GM12878 (cell line): ENCODE data around the gene SF3B5. TPM values are rescaled to one million over a fixed set of nuclear protein-coding genes. Genes with fewer than 3 reads are reported as not detected.
A peak's percentile ranks its signal among the peaks of the same experiment; 100 is the strongest.
"Not testable (repeated sequence)": the region's sequence is repeated elsewhere in the genome, so short reads cannot be mapped to it uniquely, and the experiment has no call there.

Experiments
- ATAC-seq: fragments of 200-7000 bp; cut with Tn5 transposase; 3 replicates; pipeline ENCODE4 v1.9.1; 2020; ENCODE audit warnings: mild to moderate bottlenecking, moderate library complexity
- BruUV-seq: library from RNA; stranded (reverse); fragments of 400-500 nt; replicated peaks from 2 replicates; lab custom pipeline; 2021; lab: Mats Ljungman, UMichigan
- CTCF ChIA-PET: fragments of 300-600 bp; sonication (Branson Sonifier 250); formaldehyde crosslinking; extraction: SDS; loops from one replicate; lab custom pipeline; 2021; ENCODE audit warnings: inconsistent platforms; lab: Yijun Ruan, JAX
- POLR2A ChIA-PET: fragments of 350-600 bp; formaldehyde crosslinking; extraction: SDS; loops from one replicate; lab custom pipeline; 2021; ENCODE audit warnings: inconsistent platforms; lab: Charles Lee
- RAD21 ChIA-PET: fragments of 300-600 bp; sonication (Branson Sonifier 250); formaldehyde crosslinking; loops from one replicate; lab custom pipeline; 2023; ENCODE audit warnings: antibody characterized with exemption; ENCODE audit not compliant: unreplicated experiment; lab: Charles Lee
- SMC1A ChIA-PET: fragments of 300-600 bp; sonication (Branson Sonifier 250); formaldehyde crosslinking; loops from one replicate; lab custom pipeline; 2023; ENCODE audit not compliant: unreplicated experiment, uncharacterized antibody; lab: Charles Lee
- DNase-seq: peaks from one replicate; pipeline ENCODE4 v3.0.0-alpha.2; 2011; ENCODE audit warnings: low read depth, low spot score
- FAIRE-seq: peaks from 3 replicates; lab custom pipeline; 2011; peaks lifted over from hg19 to GRCh38; lab: Jason Lieb, UNC
- H2AFZ ChIP-seq: 2 replicates; pipeline ENCODE4 v1.6.0; 2011; ENCODE audit warnings: low read depth, low read length, control low read depth; ENCODE audit not compliant: control insufficient read depth
- H3K27ac ChIP-seq: 2 replicates; pipeline ENCODE4 v1.5.1; 2011; ENCODE audit warnings: control low read depth; ENCODE audit not compliant: control insufficient read depth, insufficient read depth
- H3K27me3 ChIP-seq, 2 experiments: replicated peaks in 1 of 2; 2 replicates each; pipeline versions ENCODE4 v1.6.0 to v1.6.1; 2011; ENCODE audit warnings: low read length in 1 of 2; ENCODE audit not compliant: control insufficient read depth in 2 of 2, insufficient read depth in 2 of 2
- H3K36me3 ChIP-seq, 2 experiments: 2 replicates each; pipeline ENCODE4 v1.5.1; 2011; ENCODE audit warnings: low read length in 1 of 2; ENCODE audit not compliant: control insufficient read depth in 2 of 2, insufficient read depth in 2 of 2
- H3K4me1 ChIP-seq: 2 replicates; pipeline ENCODE4 v1.6.1; 2011; ENCODE audit warnings: mild to moderate bottlenecking, low read length, moderate library complexity, mixed read lengths; ENCODE audit not compliant: control insufficient read depth, insufficient read depth
- H3K4me2 ChIP-seq: 2 replicates; pipeline ENCODE4 v1.6.0; 2011; ENCODE audit warnings: control low read depth; ENCODE audit not compliant: control insufficient read depth, insufficient read depth
- H3K4me3 ChIP-seq: fragments of 200-600 bp; sonication (generic); 2 replicates; pipeline ENCODE4 v1.5.1; 2016
- H3K79me2 ChIP-seq: 2 replicates; pipeline ENCODE4 v1.6.0; 2011; ENCODE audit warnings: low read length; ENCODE audit not compliant: control insufficient read depth, insufficient read depth
- H3K9ac ChIP-seq: 2 replicates; pipeline ENCODE4 v1.8.0; 2011; ENCODE audit warnings: low read length, control low read depth, mixed read lengths; ENCODE audit not compliant: control insufficient read depth, insufficient read depth
- H3K9me3 ChIP-seq: replicated peaks from 3 replicates; pipeline ENCODE4 v1.5.1; 2011; ENCODE audit warnings: mild to moderate bottlenecking, low read length; ENCODE audit not compliant: control insufficient read depth, insufficient read depth
- H4K20me1 ChIP-seq: 2 replicates; pipeline ENCODE4 v1.6.0; 2011; ENCODE audit not compliant: control insufficient read depth, insufficient read depth
- ATF7 ChIP-seq: fragments of 450-650 bp; IDR thresholded peaks from 2 replicates; pipeline ENCODE4 v1.6.1; 2016; ENCODE audit warnings: low read depth, mild to moderate bottlenecking
- CREB1 ChIP-seq: IDR thresholded peaks from 2 replicates; pipeline ENCODE4 v1.6.1; 2012; ENCODE audit warnings: low read depth, mild to moderate bottlenecking, inconsistent platforms
- CREM ChIP-seq: IDR thresholded peaks from 2 replicates; pipeline ENCODE4 v1.6.1; 2014; ENCODE audit warnings: antibody characterized with exemption, low read depth
- NR2C1 ChIP-seq: fragments of 450-650 bp; IDR thresholded peaks from 2 replicates; pipeline ENCODE4 v1.6.1; 2017; ENCODE audit warnings: antibody characterized with exemption, mild to moderate bottlenecking, moderate library complexity
- POU2F2 ChIP-seq: IDR thresholded peaks from 3 replicates; pipeline ENCODE4 v1.6.1; 2011; ENCODE audit warnings: low read depth, mild to moderate bottlenecking, low read length, borderline replicate concordance
- RUNX3 ChIP-seq: IDR thresholded peaks from 2 replicates; pipeline ENCODE4 v1.6.1; 2012; ENCODE audit warnings: low read length, inconsistent platforms
- WGBS: methylation state at CpG from one replicate; pipeline ENCODE4 v1.1.6; 2016; ENCODE audit warnings: low lambda C conversion rate; ENCODE audit not compliant: insufficient replicate concordance, insufficient coverage; ENCODE audit errors: missing lambda C conversion rate; 5-methylcytosine and 5-hydroxymethylcytosine counted together
- in situ Hi-C: fragments of 300-500 bp; cut with MboI; formaldehyde crosslinking; loops from 9 replicates; pipeline ENCODE4 v1.14.3; 2018; ENCODE audit warnings: mixed read lengths
- intact Hi-C: fragments of 100-400 bp; cut with micrococcal nuclease; formaldehyde crosslinking; loops from one replicate; pipeline ENCODE4 v1.14.2; 2022; ENCODE audit not compliant: unreplicated experiment
- polyA plus RNA-seq, 11 experiments: library from polyadenylated mRNA; depleted of rRNA in 4 of 11; unstranded in 6 of 11; stranded (reverse) in 5 of 11; fragments of >200 nt; fragmentation: Nextera tagmentation in 4 of 11; fragmentation: Illumina TruSeq in 1 of 11; extraction: Ambion mirVana in 4 of 11; extraction: Trizol in 1 of 11; gene quantifications; 1 replicate in 1 of 11; 2 replicates in 10 of 11; pipeline versions ENCODE4 v1.2.1 to v1.2.3, GENCODE V29; 2011 to 2016; ENCODE audit warnings: inconsistent platforms in 2 of 11, missing spikeins in 2 of 11, low read depth in 1 of 11
- total RNA-seq, 4 experiments: library from RNA; depleted of rRNA in 3 of 4; stranded (reverse); fragments of >200 nt in 3 of 4; fragmentation: Illumina TruSeq in 1 of 4; extraction: Trizol in 1 of 4; gene quantifications; 2 replicates each; pipeline versions ENCODE4 v1.2.1 to v1.2.3, GENCODE V29; 2013 to 2021
- TF ChIP-seq, protein P1 (sequence below): fragments of 450-650 bp; IDR thresholded peaks from 2 replicates; pipeline ENCODE4 v1.6.1; 2017; ENCODE audit warnings: low read depth, mild to moderate bottlenecking, moderate library complexity
- TF ChIP-seq, protein P2 (sequence below): fragments of 450-650 bp; IDR thresholded peaks from 2 replicates; pipeline ENCODE4 v1.6.1; 2017; ENCODE audit warnings: mild to moderate bottlenecking
- TF ChIP-seq, protein P3 (sequence below): IDR thresholded peaks from 2 replicates; pipeline ENCODE4 v1.6.1; 2012; ENCODE audit warnings: low read length, inconsistent platforms

SF3B5 gene
- total and polyA plus RNA-seq, 10 of the 15 experiments (the other 5 are each of a cell fraction or from before 2014, with no cell fraction given) = 220 to 864 (median 341) TPM

DNA sequence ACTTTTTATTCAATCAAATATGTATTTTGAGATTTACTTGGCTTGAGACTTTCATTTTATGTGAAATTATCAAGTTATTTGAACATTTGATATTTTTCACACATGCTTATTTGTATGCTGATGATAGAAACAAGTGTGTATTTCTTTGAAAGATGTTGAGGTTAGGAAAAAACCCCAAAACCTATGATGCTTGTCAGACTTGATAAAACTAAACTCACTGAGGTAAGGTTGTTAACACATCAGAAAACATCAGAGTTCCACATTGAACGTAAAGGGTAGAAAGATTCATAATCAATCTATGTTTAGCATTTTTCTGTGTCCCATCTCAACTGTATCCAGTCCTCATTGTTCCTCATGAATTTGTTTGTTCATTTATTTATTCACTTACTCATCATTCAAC lies 12.2 kb downstream of the SF3B5 start:
- H3K9ac ChIP-seq = no peak overlapping the region
- DNase-seq (no peak), FAIRE-seq (peak; percentile 27), ATAC-seq (peak; percentile 83)
- no TSS peak for BruUV-seq
- intact Hi-C loops = no loop called here
- POLR2A ChIA-PET = interaction anchor here (3.2 kb wide), 1 partner anchor 19 kb away, joined by 9 read pairs; no protein-coding TSS in a partner anchor
- H3K9me3 ChIP-seq = no peaks in the 10 kb centered on the region
- 0 out of 2 replicates have a peak overlapping the region, but pooled peaks have one; percentile 25 for H3K4me2 ChIP-seq
- TF ChIP-seq, protein P1, sequence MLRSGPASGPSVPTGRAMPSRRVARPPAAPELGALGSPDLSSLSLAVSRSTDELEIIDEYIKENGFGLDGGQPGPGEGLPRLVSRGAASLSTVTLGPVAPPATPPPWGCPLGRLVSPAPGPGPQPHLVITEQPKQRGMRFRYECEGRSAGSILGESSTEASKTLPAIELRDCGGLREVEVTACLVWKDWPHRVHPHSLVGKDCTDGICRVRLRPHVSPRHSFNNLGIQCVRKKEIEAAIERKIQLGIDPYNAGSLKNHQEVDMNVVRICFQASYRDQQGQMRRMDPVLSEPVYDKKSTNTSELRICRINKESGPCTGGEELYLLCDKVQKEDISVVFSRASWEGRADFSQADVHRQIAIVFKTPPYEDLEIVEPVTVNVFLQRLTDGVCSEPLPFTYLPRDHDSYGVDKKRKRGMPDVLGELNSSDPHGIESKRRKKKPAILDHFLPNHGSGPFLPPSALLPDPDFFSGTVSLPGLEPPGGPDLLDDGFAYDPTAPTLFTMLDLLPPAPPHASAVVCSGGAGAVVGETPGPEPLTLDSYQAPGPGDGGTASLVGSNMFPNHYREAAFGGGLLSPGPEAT = peak; percentile 28; the same call in 1 of the 2 replicates
- TF ChIP-seq NR2C1 (no peak), POU2F2 (no peak), CREM (peak; percentile 9; the same call in 1 of the 2 replicates), CREB1 (0 out of 2 replicates have a peak, but pooled peaks have one; percentile 45), ATF7 (peak; percentile 39; the same call in 1 of the 2 replicates), RUNX3 (peak; percentile 57)
- TF ChIP-seq, protein P2, sequence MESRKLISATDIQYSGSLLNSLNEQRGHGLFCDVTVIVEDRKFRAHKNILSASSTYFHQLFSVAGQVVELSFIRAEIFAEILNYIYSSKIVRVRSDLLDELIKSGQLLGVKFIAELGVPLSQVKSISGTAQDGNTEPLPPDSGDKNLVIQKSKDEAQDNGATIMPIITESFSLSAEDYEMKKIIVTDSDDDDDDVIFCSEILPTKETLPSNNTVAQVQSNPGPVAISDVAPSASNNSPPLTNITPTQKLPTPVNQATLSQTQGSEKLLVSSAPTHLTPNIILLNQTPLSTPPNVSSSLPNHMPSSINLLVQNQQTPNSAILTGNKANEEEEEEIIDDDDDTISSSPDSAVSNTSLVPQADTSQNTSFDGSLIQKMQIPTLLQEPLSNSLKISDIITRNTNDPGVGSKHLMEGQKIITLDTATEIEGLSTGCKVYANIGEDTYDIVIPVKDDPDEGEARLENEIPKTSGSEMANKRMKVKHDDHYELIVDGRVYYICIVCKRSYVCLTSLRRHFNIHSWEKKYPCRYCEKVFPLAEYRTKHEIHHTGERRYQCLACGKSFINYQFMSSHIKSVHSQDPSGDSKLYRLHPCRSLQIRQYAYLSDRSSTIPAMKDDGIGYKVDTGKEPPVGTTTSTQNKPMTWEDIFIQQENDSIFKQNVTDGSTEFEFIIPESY = no peak
- TF ChIP-seq, protein P3, sequence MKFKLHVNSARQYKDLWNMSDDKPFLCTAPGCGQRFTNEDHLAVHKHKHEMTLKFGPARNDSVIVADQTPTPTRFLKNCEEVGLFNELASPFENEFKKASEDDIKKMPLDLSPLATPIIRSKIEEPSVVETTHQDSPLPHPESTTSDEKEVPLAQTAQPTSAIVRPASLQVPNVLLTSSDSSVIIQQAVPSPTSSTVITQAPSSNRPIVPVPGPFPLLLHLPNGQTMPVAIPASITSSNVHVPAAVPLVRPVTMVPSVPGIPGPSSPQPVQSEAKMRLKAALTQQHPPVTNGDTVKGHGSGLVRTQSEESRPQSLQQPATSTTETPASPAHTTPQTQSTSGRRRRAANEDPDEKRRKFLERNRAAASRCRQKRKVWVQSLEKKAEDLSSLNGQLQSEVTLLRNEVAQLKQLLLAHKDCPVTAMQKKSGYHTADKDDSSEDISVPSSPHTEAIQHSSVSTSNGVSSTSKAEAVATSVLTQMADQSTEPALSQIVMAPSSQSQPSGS = 0 out of 2 replicates have a peak, but pooled peaks have one; percentile 24
- H2AFZ ChIP-seq = no peak overlapping the region; the same call in 1 of the 2 replicates
- WGBS = 0% methylated on average over 1 of the region's 1 CpG
- H4K20me1 ChIP-seq = no peaks in the 10 kb centered on the region
- RAD21 ChIA-PET = interaction anchor here (0.7 to 1.0 kb wide), 2 partner anchors 143 to 1939 kb away, joined by 3 read pairs; no protein-coding TSS in a partner anchor
- H3K27me3 ChIP-seq = no peaks in the 10 kb centered on the region
- peaks cover 7% of the 10 kb centered on the region for H3K4me1 ChIP-seq
- no peaks in the 10 kb centered on the region for H3K36me3 ChIP-seq
- in situ Hi-C loops = no loop called here
- no peaks in the 10 kb centered on the region for H3K79me2 ChIP-seq
- H3K27ac ChIP-seq = no peak overlapping the region
- CTCF ChIA-PET = interaction anchor here (3.2 to 4.3 kb wide), 2 partner anchors 140 to 144 kb away, joined by 27 to 31 read pairs; no protein-coding TSS in a partner anchor
- SMC1A ChIA-PET = no interaction called here
- H3K4me3 ChIP-seq = no peak overlapping the region

DNA sequence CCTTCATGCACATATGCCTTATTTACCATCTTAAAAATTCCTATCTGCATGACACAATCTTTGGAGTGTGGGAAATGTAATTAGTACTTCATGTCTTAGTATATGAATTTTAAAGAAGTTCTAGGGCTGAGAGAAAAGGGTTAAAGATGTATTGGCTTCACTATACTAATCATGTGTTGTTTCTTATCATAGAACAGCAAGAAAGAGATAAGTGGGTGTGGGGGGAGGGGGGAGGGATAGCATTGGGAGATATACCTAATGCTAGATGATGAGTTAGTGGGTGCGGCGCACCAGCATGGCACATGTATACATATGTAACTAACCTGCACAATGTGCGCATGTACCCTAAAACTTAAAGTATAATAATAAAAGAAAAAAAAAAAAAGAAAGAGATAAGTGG lies 13.0 kb downstream of the SF3B5 start:
- no CpG with 5 or more reads among the region's 3 CpGs for WGBS
- intact Hi-C loops, H4K20me1 ChIP-seq, BruUV-seq, H3K36me3 ChIP-seq, H3K27ac ChIP-seq, H3K4me2 ChIP-seq, H3K79me2 ChIP-seq, FAIRE-seq, in situ Hi-C loops, H3K9me3 ChIP-seq, H3K4me1 ChIP-seq, H3K27me3 ChIP-seq, DNase-seq, H3K4me3 ChIP-seq, CTCF ChIA-PET, ATAC-seq, H2AFZ ChIP-seq, H3K9ac ChIP-seq: not testable (repeated sequence)
- SMC1A ChIA-PET = interaction anchor here (2.9 kb wide), 1 partner anchor 17 kb away, joined by 10 read pairs; no protein-coding TSS in a partner anchor
- RAD21 ChIA-PET = interaction anchor here (0.7 to 1.3 kb wide), 3 partner anchors 13 to 1938 kb away, joined by 3 to 4 read pairs (median 3); partner anchors contain the start of gene SF3B5
- POLR2A ChIA-PET = interaction anchor here (0.8 to 3.2 kb wide), 2 partner anchors 15 to 19 kb away, joined by 3 to 9 read pairs; no protein-coding TSS in a partner anchor
